Measurements from ENCODE around the gene SSBP3.

SSBP3 gene

GRCh38 chr1:54255026-54255702, 151.0 kb downstream of the SSBP3 start:
- Histone ChIP-seq H2BK5ac (ENCODE audit: low read depth, low read length, poor library complexity, severe bottlenecking) (no peak overlapping the region), H3K4me2 (ENCODE audit: low read length, poor library complexity, severe bottlenecking) (no peak overlapping the region), H3K4ac (ENCODE audit: low read depth in 1 of 2, low read length in 2 of 2) (peak overlapping the region in 1 of 2 experiments; percentile 37), H4K8ac (ENCODE audit: low read length) (no peak overlapping the region), H3K9me3 (ENCODE audit: control insufficient read depth, low read length) (no peaks in the 10 kb centered on the region), H3K27ac (ENCODE audit: low read length, poor library complexity, severe bottlenecking) (no peak overlapping the region), H2AFZ (ENCODE audit: low read depth, low read length) (no peak overlapping the region), H3K9ac (ENCODE audit: low read length) (peak overlapping the region; percentile 49), H2AK5ac (ENCODE audit: low read length, severe bottlenecking) (peak overlapping the region; percentile 60), H2BK120ac (ENCODE audit: low read depth, low read length) (no peak overlapping the region), H2BK12ac (ENCODE audit: low read length in 2 of 2) (no peak overlapping the region), H3K4me3 (ENCODE audit: insufficient read depth in 1 of 2, low read depth in 1 of 2, low read length in 2 of 2) (no peak overlapping the region), H3K18ac (ENCODE audit: low read depth in 1 of 2, low read length in 2 of 2) (no peak overlapping the region), H3K36me3 (ENCODE audit: control insufficient read depth in 1 of 2, insufficient read depth in 2 of 2, low read depth in 1 of 2, low read length in 2 of 2) (peaks cover 5 to 30% of the 10 kb centered on the region in 2 experiments), H3K4me1 (ENCODE audit: control insufficient read depth, insufficient read depth, low read depth, low read length) (peaks cover 32% of the 10 kb centered on the region), H2BK15ac (ENCODE audit: low read depth, poor library complexity, severe bottlenecking) (no peak overlapping the region), H3K27me3 (ENCODE audit: control insufficient read depth in 1 of 2, insufficient read depth in 1 of 2, low read length in 2 of 2) (no peaks in the 10 kb centered on the region), H3K14ac (ENCODE audit: low read length in 2 of 2) (no peak overlapping the region), H3K23ac (ENCODE audit: low read length in 2 of 2) (no peak overlapping the region), H3K79me1 (replicated peaks; ENCODE audit: low read length, poor library complexity, severe bottlenecking) (peaks cover 12% of the 10 kb centered on the region), H4K91ac (ENCODE audit: low read length) (no peak overlapping the region)
- DNase-seq, result peak; percentile 58
- 58% methylated on average over 6 of the region's 9 CpGs for WGBS

GRCh38 chr1:54254055-54254454, 152.1 kb downstream of the SSBP3 start:
- Histone ChIP-seq H4K8ac (ENCODE audit: low read length) (peak overlapping the region; percentile 5), H3K4me2 (ENCODE audit: low read length, poor library complexity, severe bottlenecking) (no peak overlapping the region), H2BK12ac (ENCODE audit: low read length in 2 of 2) (peak overlapping the region in 1 of 2 experiments; percentile 42), H3K9ac (ENCODE audit: low read length) (peak overlapping the region; percentile 36), H2AFZ (ENCODE audit: low read depth, low read length) (no peak overlapping the region), H4K91ac (ENCODE audit: low read length) (peak overlapping the region; percentile 45), H3K27me3 (ENCODE audit: control insufficient read depth in 1 of 2, insufficient read depth in 1 of 2, low read length in 2 of 2) (no peaks in the 10 kb centered on the region), H3K79me1 (replicated peaks; ENCODE audit: low read length, poor library complexity, severe bottlenecking) (peaks cover 8% of the 10 kb centered on the region), H3K4me3 (ENCODE audit: insufficient read depth in 1 of 2, low read depth in 1 of 2, low read length in 2 of 2) (no peak overlapping the region), H3K18ac (ENCODE audit: low read depth in 1 of 2, low read length in 2 of 2) (peak overlapping the region in 1 of 2 experiments; percentile 4), H2BK120ac (ENCODE audit: low read depth, low read length) (no peak overlapping the region), H2BK5ac (ENCODE audit: low read depth, low read length, poor library complexity, severe bottlenecking) (peak overlapping the region; percentile 87), H3K4ac (ENCODE audit: low read depth in 1 of 2, low read length in 2 of 2) (no peak overlapping the region), H2AK5ac (ENCODE audit: low read length, severe bottlenecking) (peak overlapping the region; percentile 35), H3K27ac (ENCODE audit: low read length, poor library complexity, severe bottlenecking) (peak overlapping the region; percentile 82), H3K23ac (ENCODE audit: low read length in 2 of 2) (no peak overlapping the region), H3K9me3 (ENCODE audit: control insufficient read depth, low read length) (no peaks in the 10 kb centered on the region), H3K4me1 (ENCODE audit: control insufficient read depth, insufficient read depth, low read depth, low read length) (peaks cover 36% of the 10 kb centered on the region), H3K36me3 (ENCODE audit: control insufficient read depth in 1 of 2, insufficient read depth in 2 of 2, low read depth in 1 of 2, low read length in 2 of 2) (peaks cover 5 to 23% of the 10 kb centered on the region in 2 experiments), H2BK15ac (ENCODE audit: low read depth, poor library complexity, severe bottlenecking) (no peak overlapping the region), H3K14ac (ENCODE audit: low read length in 2 of 2) (no peak overlapping the region)
- WGBS, result 64% methylated on average over 10 of the region's 10 CpGs
- no peak for DNase-seq

GRCh38 chr1:54253480-54253879, 152.7 kb downstream of the SSBP3 start:
- H3K27me3 ChIP-seq (ENCODE audit: control insufficient read depth in 1 of 2, insufficient read depth in 1 of 2, low read length in 2 of 2), result no peaks in the 10 kb centered on the region
- peak overlapping the region; percentile 68 for H3K9ac ChIP-seq (ENCODE audit: low read length)
- H3K4me2 ChIP-seq (ENCODE audit: low read length, poor library complexity, severe bottlenecking), result no peak overlapping the region
- H3K23ac ChIP-seq (ENCODE audit: low read length in 2 of 2), result no peak overlapping the region
- H3K36me3 ChIP-seq (ENCODE audit: control insufficient read depth in 1 of 2, insufficient read depth in 2 of 2, low read depth in 1 of 2, low read length in 2 of 2), result peaks cover 5 to 24% of the 10 kb centered on the region in 2 experiments
- H3K4ac ChIP-seq (ENCODE audit: low read depth in 1 of 2, low read length in 2 of 2), result no peak overlapping the region
- no peak overlapping the region for H3K4me3 ChIP-seq (ENCODE audit: insufficient read depth in 1 of 2, low read depth in 1 of 2, low read length in 2 of 2)
- H2BK15ac ChIP-seq (ENCODE audit: low read depth, poor library complexity, severe bottlenecking), result no peak overlapping the region
- peak; percentile 97 for DNase-seq
- H2AK5ac ChIP-seq (ENCODE audit: low read length, severe bottlenecking), result peak overlapping the region; percentile 35
- no peak overlapping the region for H4K8ac ChIP-seq (ENCODE audit: low read length)
- peaks cover 36% of the 10 kb centered on the region for H3K4me1 ChIP-seq (ENCODE audit: control insufficient read depth, insufficient read depth, low read depth, low read length)
- peaks cover 7% of the 10 kb centered on the region for H3K79me1 ChIP-seq (replicated peaks; ENCODE audit: low read length, poor library complexity, severe bottlenecking)
- no peak overlapping the region for H3K14ac ChIP-seq (ENCODE audit: low read length in 2 of 2)
- no peak overlapping the region for H2AFZ ChIP-seq (ENCODE audit: low read depth, low read length)
- no peaks in the 10 kb centered on the region for H3K9me3 ChIP-seq (ENCODE audit: control insufficient read depth, low read length)
- H3K18ac ChIP-seq (ENCODE audit: low read depth in 1 of 2, low read length in 2 of 2), result peak overlapping the region; percentile 4 to 8
- peak overlapping the region; percentile 19 for H4K91ac ChIP-seq (ENCODE audit: low read length)
- peak overlapping the region; percentile 82 for H3K27ac ChIP-seq (ENCODE audit: low read length, poor library complexity, severe bottlenecking)
- H2BK12ac ChIP-seq (ENCODE audit: low read length in 2 of 2), result peak overlapping the region in 1 of 2 experiments; percentile 40
- no peak overlapping the region for H2BK120ac ChIP-seq (ENCODE audit: low read depth, low read length)
- peak overlapping the region; percentile 87 for H2BK5ac ChIP-seq (ENCODE audit: low read depth, low read length, poor library complexity, severe bottlenecking)
- WGBS, result 14% methylated on average over 5 of the region's 5 CpGs

- Histone ChIP-seq H4K8ac (ENCODE audit: low read length) (no peak overlapping the region), H2AFZ (ENCODE audit: low read depth, low read length) (no peak overlapping the region), H2BK15ac (ENCODE audit: low read depth, poor library complexity, severe bottlenecking) (no peak overlapping the region), H2AK5ac (ENCODE audit: low read length, severe bottlenecking) (peak overlapping the region; percentile 61), H2BK5ac (ENCODE audit: low read depth, low read length, poor library complexity, severe bottlenecking) (peak overlapping the region; percentile 4), H4K91ac (ENCODE audit: low read length) (no peak overlapping the region), H3K18ac (ENCODE audit: low read depth in 1 of 2, low read length in 2 of 2) (no peak overlapping the region), H2BK120ac (ENCODE audit: low read depth, low read length) (no peak overlapping the region), H3K4ac (ENCODE audit: low read depth in 1 of 2, low read length in 2 of 2) (no peak overlapping the region), H3K9ac (ENCODE audit: low read length) (peak overlapping the region; percentile 68), H3K27me3 (ENCODE audit: control insufficient read depth in 1 of 2, insufficient read depth in 1 of 2, low read length in 2 of 2) (no peaks in the 10 kb centered on the region), H3K4me2 (ENCODE audit: low read length, poor library complexity, severe bottlenecking) (peak overlapping the region; percentile 4), H3K36me3 (ENCODE audit: control insufficient read depth in 1 of 2, insufficient read depth in 2 of 2, low read depth in 1 of 2, low read length in 2 of 2) (peaks cover 11 to 26% of the 10 kb centered on the region in 2 experiments), H3K79me1 (replicated peaks; ENCODE audit: low read length, poor library complexity, severe bottlenecking) (peaks cover 4% of the 10 kb centered on the region), H3K9me3 (ENCODE audit: control insufficient read depth, low read length) (no peaks in the 10 kb centered on the region), H3K27ac (ENCODE audit: low read length, poor library complexity, severe bottlenecking) (peak overlapping the region; percentile 82), H3K4me3 (ENCODE audit: insufficient read depth in 1 of 2, low read depth in 1 of 2, low read length in 2 of 2) (no peak overlapping the region), H3K4me1 (ENCODE audit: control insufficient read depth, insufficient read depth, low read depth, low read length) (peaks cover 36% of the 10 kb centered on the region), H3K14ac (ENCODE audit: low read length in 2 of 2) (no peak overlapping the region), H2BK12ac (ENCODE audit: low read length in 2 of 2) (peak overlapping the region in 1 of 2 experiments; percentile 37), H3K23ac (ENCODE audit: low read length in 2 of 2) (no peak overlapping the region)
- WGBS, result 94% methylated on average over 11 of the region's 11 CpGs
- DNase-seq, result no peak
These were observed 153.7 kb downstream of the SSBP3 start for GRCh38 chr1:54252371-54252936.

Data from mesenchymal stem cell (in vitro differentiated cells and primary cell).